ENCODE data around the gene RHOC. TPM values are rescaled to one million over a fixed set of nuclear protein-coding genes. Genes with fewer than 3 reads are reported as not detected.

RHOC gene
- total and polyA plus RNA-seq, 8 donors: 44.0 to 105 (median 73.8) TPM

GRCh38 chr1:112716133-112716720 is 9.3 kb upstream of the RHOC start:
- H3K36me3 ChIP-seq: no peaks in the 10 kb centered on the region
- DNase-seq (peak; percentile 80 to 91 (median 90)), ATAC-seq (peak; percentile 74 to 86 (median 79)), FAIRE-seq (no peak)
- intact Hi-C loops (cut with DNase I): loop anchor here in 2 of 3 donors (5.0 to 10.0 kb wide), 2 partner anchors 86 to 329 kb away; no protein-coding TSS in a partner anchor
- H3K4me3 ChIP-seq: peak overlapping the region in 3 of 4 donors; percentile 52 to 83 (median 59)
- 14 to 16% methylated on average over 13 of the region's 13 CpGs for WGBS, 2 donors
- TF ChIP-seq CTCF (IDR thresholded peaks at IDR 0.05): peak; percentile 86 to 94 (median 90)
- peaks cover 0 to 9% (median 5%) of the 10 kb centered on the region in 3 donors for H3K4me1 ChIP-seq
- H3K9me3 ChIP-seq: no peaks in the 10 kb centered on the region
- no peaks in the 10 kb centered on the region for H3K27me3 ChIP-seq
- H3K27ac ChIP-seq: peak overlapping the region in 2 of 4 donors; percentile 58 to 73

- H3K27ac ChIP-seq: peak within 1 kb of the TSS in 3 of 4 donors; percentile 13 to 73 (median 58)
- no peak for TF ChIP-seq CTCF (IDR thresholded peaks at IDR 0.05)
- DNase-seq (peak; percentile 99 to 100 (median 99)), FAIRE-seq (no peak), ATAC-seq (peak; percentile 85 to 92 (median 87))
- H3K36me3 ChIP-seq: no peaks in the 10 kb centered on the region
- WGBS, 2 donors: 0 to 1% methylated on average over 27 to 51 of the region's 51 CpGs
- H3K27me3 ChIP-seq: no peaks in the 10 kb centered on the region
- no peaks in the 10 kb centered on the region for H3K9me3 ChIP-seq
- peak within 1 kb of the TSS; percentile 26 to 83 (median 56) for H3K4me3 ChIP-seq
- H3K4me1 ChIP-seq: peaks cover 0 to 9% (median 5%) of the 10 kb centered on the region in 3 donors
- intact Hi-C loops (cut with DNase I): loop anchor here in 2 of 3 donors (5.0 to 10.0 kb wide), 2 partner anchors 87 to 329 kb away; no protein-coding TSS in a partner anchor
Observed at GRCh38 chr1:112715264-112716053, 8.5 kb upstream of the RHOC start, which contains the start of gene PPM1J. Gene PPM1J (minus strand): TSS chr1:112715332. CDS start chr1:112715301, 31 bp downstream.

DNA sequence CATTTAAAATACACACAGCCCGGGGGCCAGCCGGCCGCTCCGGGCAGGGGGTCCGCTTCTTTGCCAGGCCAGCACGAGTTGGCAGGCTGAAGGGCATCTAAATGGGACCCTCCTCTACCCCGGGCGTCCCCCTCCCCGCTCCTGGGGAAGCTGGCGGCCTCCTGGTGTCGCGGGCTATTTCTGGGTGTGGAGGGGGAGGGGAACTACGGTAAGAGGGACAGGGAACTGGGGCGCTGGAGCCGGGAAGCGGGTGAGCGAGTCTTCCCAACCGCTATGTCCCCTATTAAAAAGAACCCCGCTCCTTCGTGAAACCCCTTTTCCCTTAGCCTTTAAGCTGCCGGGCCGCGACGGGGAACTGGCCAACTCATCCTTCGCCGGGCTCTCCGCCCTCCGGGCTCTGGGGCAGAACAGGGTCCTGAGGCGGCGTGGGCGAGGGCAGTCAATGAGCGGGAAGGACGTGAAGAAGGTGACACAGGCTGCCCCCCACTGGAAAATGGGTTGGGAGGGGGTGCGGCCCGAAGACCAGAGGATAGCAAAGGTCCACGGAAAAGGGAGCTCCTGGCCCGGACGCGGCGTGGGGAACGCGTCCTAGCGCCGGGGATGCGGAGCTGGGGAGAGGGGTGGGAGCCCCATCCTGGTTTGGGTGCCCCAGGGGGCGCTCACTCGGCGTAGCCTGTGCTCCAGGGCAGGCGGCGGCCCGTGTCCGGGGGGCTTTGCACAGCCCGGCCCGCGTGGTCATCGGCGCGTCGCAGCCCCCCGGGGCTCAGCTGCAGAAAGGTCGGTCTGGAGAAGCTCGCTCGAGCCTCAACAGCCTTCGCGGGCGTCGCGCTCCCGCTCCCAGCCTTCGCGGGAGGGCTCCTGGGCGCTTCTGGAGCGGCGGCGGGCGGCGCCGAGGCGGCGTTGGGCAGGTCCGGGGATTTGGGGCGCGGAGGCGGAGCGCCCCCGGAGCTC is 7.7 kb upstream of the RHOC start:
- FAIRE-seq (no peak), ATAC-seq (peak in 3 of 4 donors; percentile 1 to 5 (median 2)), DNase-seq (peak in 4 of 6 donors; percentile 53 to 88 (median 64))
- Histone ChIP-seq H3K4me3 (peak overlapping the region; percentile 26 to 83 (median 56)), H3K9me3 (no peaks in the 10 kb centered on the region), H3K36me3 (no peaks in the 10 kb centered on the region), H3K27ac (no peak overlapping the region), H3K4me1 (peaks cover 0 to 9% (median 5%) of the 10 kb centered on the region in 3 donors), H3K27me3 (no peaks in the 10 kb centered on the region)
- intact Hi-C loops (cut with DNase I): loop anchor here in 2 of 3 donors (5.0 to 10.0 kb wide), 2 partner anchors 88 to 330 kb away; no protein-coding TSS in a partner anchor
- TF ChIP-seq CTCF (IDR thresholded peaks at IDR 0.05): no peak
- WGBS, 2 donors: 2% methylated on average over 69 to 86 of the region's 86 CpGs

DNA sequence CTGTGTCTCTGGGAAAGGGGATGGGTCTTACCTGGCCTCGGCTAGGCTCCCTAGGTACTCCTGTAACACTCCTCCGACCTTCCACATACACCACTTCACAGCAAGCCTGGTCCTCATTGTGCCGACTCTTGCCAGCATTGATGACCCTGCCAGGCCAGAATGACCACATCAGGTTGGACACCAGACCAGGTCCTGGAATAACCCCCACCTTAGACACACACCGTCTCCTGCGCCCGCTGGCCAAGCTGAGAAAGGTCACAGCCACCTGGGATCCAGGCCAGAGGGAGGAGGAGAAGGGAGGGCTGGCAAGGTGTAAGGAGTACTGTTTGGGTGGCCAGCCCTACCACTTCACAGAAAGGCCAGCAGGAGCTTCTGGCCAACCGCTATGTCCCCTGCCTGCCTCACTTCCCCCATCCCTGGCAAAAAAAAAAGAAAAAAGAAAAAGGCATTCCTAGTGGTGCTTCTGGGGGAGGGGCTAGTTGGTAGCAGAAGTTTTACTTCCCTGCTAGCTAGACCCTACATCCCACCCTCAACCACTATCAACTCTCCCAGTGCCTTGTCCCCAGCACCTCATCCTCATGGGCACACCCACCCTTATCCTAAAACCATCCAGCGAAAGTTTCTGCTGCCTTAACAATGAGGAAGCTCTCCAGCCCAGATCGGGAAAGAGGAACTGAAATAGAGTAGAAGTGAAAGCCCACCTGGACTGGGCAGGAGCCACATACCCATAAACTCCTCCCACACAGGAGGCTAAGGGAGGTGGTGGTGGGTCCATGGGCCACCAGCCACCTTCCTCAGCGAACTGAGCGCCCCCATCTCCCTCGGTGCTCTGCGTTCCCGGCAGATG is 6.8 kb upstream of the RHOC start:
- no peaks in the 10 kb centered on the region for H3K36me3 ChIP-seq
- ATAC-seq (peak in 3 of 4 donors; percentile 6 to 14 (median 13)), DNase-seq (peak in 5 of 6 donors; percentile 54 to 80 (median 72)), FAIRE-seq (no peak)
- no peak for TF ChIP-seq CTCF (IDR thresholded peaks at IDR 0.05)
- 22 to 36% methylated on average over 14 of the region's 14 CpGs for WGBS, 2 donors
- peak overlapping the region; percentile 26 to 83 (median 56) for H3K4me3 ChIP-seq
- H3K4me1 ChIP-seq: peaks cover 0 to 9% (median 5%) of the 10 kb centered on the region in 3 donors
- H3K9me3 ChIP-seq: no peaks in the 10 kb centered on the region
- no peaks in the 10 kb centered on the region for H3K27me3 ChIP-seq
- H3K27ac ChIP-seq: no peak overlapping the region
- intact Hi-C loops (cut with DNase I): loop anchor here in 1 of 3 donors (10.0 kb wide), 1 partner anchor 331 kb away; no protein-coding TSS in a partner anchor

Data from pancreas (tissue), 10 donors.